Prostate gland (tissue), 2 donors: ENCODE results near the gene SETD2.

Experiments used
- POLR2A ChIP-seq: fragments of 450-650 bp; IDR thresholded peaks from one replicate; pipeline ENCODE4 v1.6.1; 2016; ENCODE audit warnings: antibody characterized with exemption, mild to moderate bottlenecking
- POLR2AphosphoS5 ChIP-seq: sonication (generic); formaldehyde crosslinking; IDR thresholded peaks from one replicate; pipeline ENCODE4 v1.6.1; 2017; ENCODE audit warnings: antibody characterized with exemption
- TF ChIP-seq, protein P1 (sequence below), 4 experiments: fragments of 200-600 bp in 2 of 4; fragments of 450-650 bp in 2 of 4; sonication (generic) in 2 of 4; IDR thresholded peaks; 1 replicate in 3 of 4; 2 replicates in 1 of 4; pipeline ENCODE4 v1.5.1; 2016 to 2019; ENCODE audit warnings: antibody characterized with exemption in 4 of 4, mild to moderate bottlenecking in 2 of 4, moderate library complexity in 2 of 4

DNA sequence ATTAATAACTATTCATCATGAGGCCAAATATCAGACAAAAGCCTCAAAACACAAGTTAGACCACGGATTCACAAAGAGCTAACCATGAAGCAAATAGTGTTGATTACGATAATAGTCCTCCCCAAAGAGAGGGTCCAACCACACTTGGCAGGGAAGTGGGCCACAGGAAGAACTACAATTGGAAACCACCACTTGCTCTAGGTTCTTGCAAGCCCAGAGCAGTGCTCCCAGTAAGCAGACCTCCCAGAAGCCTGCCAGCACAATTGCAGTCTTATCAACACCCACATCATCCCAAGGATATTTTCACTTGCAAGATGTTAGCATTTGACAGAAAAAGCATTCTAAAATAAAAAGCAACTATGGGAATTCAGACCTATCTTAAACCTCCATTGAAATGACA lies 11.3 kb downstream of the SETD2 start:
- TF ChIP-seq, protein P1, sequence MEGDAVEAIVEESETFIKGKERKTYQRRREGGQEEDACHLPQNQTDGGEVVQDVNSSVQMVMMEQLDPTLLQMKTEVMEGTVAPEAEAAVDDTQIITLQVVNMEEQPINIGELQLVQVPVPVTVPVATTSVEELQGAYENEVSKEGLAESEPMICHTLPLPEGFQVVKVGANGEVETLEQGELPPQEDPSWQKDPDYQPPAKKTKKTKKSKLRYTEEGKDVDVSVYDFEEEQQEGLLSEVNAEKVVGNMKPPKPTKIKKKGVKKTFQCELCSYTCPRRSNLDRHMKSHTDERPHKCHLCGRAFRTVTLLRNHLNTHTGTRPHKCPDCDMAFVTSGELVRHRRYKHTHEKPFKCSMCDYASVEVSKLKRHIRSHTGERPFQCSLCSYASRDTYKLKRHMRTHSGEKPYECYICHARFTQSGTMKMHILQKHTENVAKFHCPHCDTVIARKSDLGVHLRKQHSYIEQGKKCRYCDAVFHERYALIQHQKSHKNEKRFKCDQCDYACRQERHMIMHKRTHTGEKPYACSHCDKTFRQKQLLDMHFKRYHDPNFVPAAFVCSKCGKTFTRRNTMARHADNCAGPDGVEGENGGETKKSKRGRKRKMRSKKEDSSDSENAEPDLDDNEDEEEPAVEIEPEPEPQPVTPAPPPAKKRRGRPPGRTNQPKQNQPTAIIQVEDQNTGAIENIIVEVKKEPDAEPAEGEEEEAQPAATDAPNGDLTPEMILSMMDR (IDR thresholded peaks at IDR 0.05), result no peak
- no peak for TF ChIP-seq POLR2AphosphoS5
- no peak for TF ChIP-seq POLR2A
